TTC549 (cell line): Measurements from ENCODE around the gene THBS1.

ENCODE experiments used
- FAIRE-seq: peaks from 2 replicates; lab custom pipeline; 2012; peaks lifted over from hg19 to GRCh38; lab: Jason Lieb, UNC

Gene THBS1

DNA sequence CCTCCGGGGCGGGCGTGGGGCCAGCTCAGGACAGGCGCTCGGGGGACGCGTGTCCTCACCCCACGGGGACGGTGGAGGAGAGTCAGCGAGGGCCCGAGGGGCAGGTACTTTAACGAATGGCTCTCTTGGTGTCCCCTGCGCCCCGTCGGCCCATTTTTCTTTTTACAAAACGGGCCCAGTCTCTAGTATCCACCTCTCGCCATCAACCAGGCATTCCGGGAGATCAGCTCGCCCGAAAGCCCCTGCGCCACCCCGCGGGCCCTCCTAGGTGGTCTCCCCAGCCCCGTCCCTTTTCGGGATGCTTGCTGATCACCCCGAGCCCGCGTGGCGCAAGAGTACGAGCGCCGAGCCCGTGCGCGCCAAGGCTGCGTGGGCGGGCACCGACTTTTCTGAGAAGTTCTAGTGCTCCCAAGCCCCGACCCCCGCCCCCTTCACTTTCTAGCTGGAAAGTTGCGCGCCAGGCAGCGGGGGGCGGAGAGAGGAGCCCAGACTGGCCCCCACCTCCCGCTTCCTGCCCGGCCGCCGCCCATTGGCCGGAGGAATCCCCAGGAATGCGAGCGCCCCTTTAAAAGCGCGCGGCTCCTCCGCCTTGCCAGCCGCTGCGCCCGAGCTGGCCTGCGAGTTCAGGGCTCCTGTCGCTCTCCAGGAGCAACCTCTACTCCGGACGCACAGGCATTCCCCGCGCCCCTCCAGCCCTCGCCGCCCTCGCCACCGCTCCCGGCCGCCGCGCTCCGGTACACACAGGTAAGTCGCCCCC, at the start of gene THBS1:
TSS of gene THBS1 (plus strand) at position 595 of the 757 bp plus-strand sequence. CDS start 779 bp downstream, outside the sequence.
- no peak for FAIRE-seq

DNA sequence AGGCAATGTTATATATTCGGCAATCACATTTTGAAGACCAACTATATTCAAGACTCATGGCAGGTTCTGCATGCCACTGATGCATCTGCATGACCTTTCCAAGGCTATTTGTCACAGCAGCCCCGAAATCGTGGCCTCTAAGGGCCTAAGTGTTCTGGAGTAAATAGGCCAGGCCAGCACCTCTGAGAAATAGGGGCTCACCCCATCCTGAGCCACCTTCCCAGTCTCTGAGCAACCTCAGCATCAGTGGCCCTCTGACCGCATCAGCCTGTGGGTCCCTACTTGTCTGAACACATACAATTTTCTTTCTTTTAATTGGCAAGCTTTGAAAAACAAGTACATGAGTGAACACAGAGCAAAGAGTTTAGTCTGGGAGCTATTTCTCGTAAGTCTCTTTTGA, 45.9 kb upstream of the THBS1 start:
- no peak for FAIRE-seq

DNA sequence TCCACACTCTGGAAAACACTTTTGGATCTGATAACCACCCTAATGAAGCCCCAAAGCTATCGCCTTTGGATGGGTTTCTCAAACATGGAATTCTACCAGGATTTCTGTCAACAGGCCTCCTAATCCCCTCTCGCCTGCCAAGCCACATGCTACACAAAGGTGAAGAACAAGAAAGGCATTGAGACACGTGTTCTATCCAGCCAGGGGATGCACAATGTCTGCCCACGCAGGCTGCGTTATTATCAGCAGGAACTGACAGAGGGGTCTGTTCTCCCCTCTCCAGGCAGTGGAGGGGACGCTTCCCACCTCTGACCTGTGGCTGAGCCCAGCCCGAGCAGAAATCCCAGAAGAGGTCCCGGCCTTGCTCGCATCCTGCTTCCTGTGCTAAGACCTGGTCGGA, 45.4 kb upstream of the THBS1 start:
- no peak for FAIRE-seq

DNA sequence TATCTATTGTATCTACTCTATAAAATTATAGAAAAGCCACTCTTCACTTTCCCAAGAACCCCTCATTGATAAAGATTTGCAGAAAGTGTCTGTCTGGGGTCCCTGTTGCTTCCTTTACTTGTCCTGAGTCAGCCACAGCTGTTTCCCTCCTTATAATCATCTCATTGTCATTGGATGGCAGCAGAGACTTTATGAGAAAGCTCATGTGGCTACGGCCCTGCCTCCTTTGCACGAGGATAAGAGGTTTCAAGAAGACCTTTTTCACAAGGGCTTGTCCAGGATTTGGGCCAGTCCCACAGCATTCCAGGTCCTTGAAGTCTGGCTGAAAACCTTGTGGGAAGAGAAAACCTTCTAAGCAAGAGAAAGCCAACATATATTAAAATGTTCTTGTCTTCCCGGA, 41.9 kb upstream of the THBS1 start:
- no peak for FAIRE-seq

DNA sequence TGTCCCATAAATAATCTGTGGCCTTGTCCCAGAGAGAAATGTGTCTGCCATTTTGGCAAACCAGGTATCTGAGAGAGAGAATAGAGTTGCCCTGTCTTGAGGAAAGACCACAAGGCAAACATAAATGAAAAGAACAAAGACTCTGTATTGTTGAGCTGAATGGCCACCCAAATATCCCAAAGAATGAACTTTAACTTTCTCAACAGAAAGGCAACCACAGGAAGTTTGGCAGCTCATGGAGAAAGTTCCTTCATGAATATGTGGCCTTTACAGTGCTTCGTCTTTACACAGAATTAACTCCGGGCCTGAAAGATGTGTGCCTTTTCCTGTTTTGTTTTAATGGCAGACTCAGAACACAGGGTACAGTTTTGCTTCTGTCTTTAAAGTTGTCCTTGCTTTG, 41.4 kb upstream of the THBS1 start:
- no peak for FAIRE-seq

DNA sequence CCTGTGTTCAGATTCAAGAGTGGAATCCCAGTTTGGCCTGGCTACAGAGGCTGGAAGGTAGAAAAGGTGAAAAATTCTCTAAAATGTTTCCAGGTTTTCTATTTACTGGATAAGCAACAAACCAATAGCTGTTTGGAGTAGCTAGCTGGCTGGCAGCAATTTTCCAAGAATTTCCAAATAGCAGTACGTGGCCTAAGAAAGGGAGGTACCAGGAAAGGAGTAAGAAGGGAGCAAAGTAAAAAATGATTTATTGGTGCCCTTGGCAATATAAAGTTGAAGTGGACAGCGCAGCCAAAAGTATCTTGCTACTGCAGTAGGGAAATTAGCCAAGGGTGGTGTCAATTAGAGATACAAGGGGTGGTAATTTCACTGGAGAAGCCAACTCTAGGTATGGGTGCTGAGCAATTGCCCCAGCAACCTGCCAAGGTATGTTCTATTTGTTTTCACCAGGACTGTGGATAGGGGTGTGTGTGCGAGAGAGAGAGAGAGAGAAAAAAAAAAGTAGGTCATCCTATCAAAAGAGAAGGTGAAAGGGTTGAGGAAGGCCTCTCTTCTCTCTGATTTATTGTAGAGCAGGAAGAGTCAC, 40.8 kb upstream of the THBS1 start:
- FAIRE-seq: no peak

DNA sequence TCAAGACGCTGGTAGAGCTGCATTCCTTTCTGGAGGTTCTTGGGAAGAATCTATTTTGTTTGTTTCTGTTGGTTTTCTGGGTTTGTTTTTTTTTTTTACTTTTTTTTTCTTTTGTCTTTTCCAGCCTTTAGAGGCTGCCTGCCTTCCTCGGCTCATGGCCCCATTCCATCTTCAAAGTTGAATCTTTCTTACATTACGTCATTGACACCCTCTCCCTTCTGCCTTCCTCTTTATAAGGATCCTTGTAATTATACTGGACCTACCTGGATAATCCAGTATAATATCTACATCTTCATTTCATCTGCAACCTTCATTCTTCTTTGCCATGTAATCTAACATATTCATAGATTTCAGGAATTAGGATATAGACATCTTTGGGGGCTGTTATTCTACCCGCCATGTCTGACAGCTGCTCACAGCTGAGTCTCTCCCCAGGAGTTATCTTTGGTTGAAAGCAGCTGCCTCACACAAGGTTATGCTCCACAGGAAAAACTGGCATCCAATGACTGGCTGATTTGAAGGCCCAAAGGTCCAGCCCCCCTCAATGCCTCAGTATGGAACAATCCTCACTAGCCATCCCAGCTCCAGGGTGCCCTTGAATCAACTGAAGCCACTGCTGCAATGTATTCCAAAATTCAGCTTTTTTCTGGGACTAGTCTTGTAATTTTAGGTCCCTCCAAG, 38.4 kb upstream of the THBS1 start:
- no peak for FAIRE-seq

DNA sequence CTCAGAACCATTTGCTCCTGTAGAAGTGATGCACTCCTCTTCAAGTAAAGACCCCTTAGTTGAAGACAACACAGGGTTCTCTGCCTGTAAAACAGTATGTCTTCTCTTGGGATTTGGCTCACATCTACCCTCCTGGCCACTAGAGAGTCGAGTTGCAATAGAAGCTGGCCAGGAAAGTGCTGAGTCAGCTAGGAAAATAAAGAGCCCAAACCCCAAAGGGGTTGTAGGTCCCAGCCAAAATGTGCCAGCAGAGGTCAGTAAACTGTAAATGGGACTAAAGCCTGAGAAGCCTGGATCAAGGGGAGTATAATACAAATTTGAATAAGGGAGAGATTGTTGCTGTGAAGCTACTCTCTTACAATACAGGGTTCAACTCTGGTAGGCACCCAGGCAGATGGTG, 37.2 kb upstream of the THBS1 start:
- FAIRE-seq: no peak

DNA sequence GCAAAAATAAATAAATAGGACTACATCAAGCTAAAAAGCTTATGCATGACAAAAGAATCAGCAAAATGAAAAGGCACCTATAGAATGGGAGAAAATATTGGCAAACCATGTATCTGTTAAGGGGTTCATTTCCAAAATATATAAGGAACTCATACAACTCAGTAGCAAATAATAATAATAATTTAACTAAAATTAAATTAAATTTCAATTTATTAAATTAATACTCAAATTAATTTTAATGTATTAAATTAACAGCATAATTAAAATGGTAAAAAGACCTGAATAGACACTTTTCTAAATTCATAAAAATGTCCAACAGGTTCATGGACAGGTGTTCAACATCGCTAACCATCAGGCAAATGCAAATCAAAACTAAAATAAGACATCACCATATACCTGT, 34.0 kb upstream of the THBS1 start:
- no peak for FAIRE-seq

DNA sequence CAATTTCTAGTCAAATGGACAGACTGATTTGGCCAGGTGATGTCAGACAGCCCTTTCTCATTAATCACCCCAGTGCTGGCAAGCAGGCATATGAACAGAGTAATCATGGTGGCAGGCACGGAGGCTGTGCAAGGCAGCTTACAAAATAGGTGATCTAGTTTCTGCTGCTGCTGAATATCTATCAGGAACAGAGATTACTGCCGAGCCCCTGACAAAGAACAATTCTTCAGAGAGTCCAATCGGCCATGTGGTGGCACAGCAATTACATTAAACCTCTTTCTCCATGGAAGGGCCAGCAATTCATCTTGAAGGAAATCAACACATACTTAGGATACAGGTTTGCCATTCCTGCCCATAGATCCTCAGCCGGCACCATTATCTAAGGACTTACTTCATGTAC, 32.3 kb upstream of the THBS1 start:
- FAIRE-seq: no peak

DNA sequence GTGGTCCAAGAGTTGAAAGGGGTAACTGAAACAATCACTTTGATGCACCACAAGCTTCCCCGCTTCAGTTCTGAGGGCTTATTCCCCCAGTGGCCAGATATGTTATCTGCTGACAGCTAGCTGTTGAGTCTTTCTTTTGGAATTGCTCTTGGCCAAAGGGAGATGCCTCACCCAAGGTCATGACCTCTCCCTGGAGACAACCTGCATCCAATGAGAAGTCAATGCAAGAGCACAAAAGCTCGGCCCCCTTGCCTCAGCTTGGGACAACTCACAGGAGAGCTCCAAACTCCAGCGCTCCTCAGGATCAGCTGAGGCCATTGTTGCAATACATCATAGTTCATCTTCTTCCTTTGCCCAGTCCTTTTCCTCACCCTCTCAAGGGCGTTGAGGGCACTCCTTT, 31.0 kb upstream of the THBS1 start:
- no peak for FAIRE-seq

DNA sequence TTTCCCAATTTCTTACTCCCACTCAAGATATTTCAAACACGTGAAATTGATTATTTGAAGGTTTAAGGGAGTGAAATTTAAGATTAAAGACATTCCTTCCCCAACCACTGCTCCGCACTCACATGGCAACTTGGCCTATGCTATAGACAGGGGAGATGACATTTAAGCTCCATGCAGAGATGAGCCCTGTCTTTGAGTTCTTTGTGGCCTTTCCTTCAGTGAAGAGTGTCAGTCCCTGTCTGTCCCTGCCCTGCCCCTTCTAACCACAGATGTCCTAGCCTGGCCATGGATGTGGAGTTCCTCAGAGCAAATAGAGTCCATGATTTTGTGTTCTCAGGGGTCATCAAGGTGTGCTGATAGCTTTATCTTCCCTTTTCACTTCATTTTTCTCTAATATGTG, 29.4 kb upstream of the THBS1 start:
- no peak for FAIRE-seq

DNA sequence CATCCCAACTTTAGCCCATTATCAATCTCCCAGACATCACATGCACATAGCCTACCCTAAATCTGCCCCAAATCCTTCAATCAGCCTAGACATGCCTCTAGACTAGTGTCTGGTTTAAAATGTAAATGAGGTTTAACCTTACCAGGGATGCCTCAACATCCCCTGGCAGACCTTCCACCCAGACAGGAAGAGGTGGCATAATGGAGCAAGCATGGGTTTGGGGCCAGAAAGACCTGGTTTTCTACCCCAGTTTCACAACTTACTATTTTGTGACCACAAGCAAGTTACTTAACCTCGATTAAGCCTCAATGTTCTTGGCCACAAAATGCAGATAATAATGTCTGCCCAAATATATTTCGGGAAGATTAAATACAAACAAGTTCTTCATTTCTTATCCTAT, 28.3 kb upstream of the THBS1 start:
- FAIRE-seq: no peak

DNA sequence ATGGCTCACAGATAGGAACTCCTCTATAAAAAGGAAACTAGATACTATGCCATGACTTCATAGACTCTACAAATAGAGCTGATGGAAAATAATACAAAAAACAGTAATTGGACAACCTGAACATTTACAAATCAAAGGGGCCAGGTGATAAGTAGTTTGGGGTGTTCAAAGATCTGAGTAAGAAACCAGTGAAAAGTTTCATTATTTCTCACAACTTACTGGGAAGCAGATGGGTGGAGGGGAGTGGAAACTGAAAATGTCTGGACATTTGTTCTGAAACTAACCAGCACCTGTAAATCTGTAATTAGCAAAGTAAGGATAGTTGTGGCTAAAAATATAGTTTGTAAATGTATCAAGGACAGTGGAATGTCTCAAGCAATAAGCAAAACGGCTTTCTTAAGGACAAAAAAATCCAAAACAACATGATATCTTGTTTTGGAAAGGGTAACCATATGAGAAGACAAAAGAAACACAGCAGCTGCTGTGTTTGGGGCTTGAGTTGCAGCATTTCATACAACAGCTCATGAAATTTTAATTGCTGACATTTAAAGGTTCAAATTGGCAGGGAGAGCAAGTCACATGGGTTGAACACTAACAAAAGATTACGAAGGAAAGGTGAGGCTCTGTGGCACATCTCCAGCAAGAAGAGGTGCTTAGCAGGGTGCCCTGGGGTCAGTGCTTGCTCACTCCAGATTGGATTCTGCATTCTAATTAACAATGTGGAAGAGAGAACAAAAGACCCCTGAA, 26.8 kb upstream of the THBS1 start:
- no peak for FAIRE-seq

DNA sequence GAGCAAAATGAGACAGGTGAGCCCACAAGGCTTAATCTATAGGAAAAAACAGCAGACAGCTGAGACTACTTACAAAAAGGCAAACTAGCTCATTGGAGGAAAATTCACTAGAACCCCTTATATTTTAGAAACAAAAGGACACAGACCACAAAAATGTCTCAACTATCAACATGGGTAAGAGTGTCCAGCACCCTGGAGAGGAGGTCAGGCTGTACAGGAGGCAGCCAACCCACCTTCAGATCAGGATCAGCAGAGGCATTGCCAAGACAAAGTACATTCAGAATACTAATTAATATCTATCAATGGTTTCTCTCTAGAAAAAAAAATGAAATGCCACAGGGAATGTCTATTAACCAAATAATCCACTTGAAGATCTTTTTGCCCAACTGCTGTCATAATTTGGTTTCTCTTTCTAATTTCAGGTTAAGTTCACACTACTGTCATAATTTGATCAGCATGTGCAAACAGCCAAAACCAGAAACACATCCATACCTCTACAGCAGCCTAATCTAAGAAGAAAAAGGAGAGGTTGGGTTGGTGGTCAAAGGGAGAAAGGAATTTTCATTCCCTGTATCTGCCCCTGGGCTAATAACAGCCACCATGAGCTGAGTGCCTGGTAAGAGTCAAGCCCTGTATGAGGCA, 26.0 kb upstream of the THBS1 start:
- no peak for FAIRE-seq

DNA sequence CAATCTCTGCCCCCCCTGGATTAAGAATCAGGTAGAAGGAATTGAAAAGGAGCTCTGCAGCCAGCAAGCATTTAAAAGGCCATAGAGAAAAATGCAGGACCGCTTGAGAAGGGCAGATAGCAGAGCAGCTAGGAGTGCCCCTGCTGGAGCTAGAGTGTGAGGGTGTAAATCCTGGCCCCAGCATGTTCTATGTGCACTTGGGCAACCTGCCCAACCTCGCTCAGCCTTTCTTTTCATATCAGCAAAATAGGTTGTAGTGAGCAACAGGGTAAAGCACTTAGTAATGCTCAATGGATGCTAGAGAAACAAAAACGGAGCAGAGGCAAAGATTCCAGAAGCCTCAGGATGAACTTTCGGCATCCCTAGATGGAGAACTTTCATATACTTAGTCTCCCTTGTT, 25.0 kb upstream of the THBS1 start:
- FAIRE-seq: no peak

DNA sequence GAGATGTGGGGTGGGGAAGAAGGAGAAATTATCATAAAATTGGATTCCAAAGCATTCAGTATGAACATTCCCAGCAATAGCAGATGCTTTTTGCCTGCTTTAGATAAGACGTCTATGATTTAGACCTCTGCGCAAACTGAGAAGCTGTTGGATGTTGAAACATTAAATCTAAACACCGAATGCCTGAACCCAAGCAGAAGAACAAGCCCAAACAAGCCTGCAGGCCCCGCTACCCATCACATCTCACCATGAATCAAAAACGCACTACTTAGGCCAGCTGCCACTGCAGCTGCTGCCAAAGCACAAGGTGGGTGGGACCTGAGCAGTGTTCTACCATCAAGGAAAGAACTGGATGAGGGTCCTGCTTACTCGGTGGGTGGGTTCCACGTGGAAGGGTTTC, 24.4 kb upstream of the THBS1 start:
- FAIRE-seq: no peak

DNA sequence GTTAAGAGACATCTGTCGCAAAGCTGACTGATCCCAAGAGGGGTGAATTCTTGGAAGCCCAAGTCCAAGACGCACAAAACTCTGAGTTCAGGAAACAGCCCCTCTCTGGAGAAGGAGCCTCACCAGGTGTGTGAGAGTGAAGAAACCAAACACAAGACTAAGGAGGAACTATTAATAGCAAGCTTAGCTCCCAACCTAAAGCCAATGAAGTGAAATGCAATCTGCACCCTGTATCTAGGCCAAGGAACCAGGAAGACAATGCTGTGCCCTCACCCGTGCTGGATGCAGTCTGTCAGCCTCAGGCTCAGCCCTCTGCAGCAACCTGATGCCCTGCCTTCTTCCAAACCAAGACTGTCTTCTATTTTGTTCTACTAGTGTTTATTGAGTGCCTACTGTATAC, 22.5 kb upstream of the THBS1 start:
- no peak for FAIRE-seq

DNA sequence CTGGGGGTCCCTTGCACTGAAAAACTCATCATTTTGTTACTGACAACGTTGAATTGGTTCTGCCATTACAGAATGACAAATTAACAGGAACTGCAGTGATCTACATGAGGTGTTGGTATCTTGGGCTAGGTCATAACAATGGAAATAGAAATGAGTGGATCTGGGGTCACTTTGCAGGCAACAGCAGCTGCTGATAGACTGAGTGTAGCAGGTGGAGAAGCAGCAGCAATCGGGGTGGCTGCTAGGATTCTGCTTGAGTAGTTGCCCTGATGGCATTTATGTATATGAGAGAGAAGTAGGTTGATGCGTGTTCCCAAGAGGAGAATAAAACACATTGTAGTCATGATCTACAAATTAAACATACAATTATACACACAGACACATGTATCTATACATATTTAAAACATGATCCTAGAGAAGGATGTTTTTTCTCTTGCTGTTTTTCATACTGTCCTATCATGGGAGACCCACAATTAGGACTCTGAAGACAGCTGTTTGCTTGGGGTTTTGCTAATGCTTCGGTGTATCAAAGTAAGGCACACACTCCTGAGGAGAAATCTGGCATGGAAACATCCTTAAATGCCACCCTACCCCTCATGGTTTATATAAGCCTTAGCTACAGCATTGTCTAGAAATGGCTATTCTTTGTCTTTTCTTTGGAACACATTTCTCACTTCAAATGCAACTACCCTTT, 15.8 kb upstream of the THBS1 start:
- no peak for FAIRE-seq

DNA sequence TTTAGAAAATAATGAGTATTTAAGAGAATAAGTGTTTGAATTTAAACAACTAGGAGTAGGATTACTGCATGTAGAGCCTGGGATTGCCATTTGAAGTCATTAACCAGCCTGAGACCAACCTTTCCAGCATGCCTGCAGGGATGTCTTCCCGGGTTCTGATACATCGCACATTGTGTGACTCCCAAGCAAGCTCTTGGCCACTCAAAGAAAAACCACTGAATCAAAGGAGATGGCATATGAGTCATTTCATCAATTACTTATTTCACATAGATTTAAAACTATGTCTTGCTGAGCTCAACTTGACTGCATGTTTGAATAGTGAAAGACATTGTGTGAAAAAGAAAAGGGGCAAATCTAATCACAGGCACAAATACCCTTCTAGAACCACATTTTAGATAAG, 15.0 kb upstream of the THBS1 start:
- FAIRE-seq: no peak

DNA sequence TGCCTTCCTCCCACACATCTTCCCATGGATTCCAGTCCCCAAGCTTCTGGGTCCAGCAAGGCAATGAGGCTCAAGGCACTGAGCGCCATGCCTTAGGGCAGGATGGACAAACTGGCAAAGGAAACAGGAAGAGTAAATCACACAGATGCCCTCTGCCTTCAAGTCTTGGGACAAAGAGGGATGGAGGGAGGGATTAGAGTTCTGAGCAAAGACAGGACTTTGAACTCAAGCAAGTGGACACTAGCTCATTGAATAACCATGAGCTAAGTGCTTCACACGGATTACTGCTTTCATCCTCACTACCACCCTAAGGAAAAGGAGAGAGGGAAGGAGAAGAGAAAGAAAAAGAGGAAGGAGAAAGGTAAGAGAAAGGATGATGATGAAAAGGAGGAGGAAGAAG, 7.6 kb upstream of the THBS1 start:
- FAIRE-seq: no peak

DNA sequence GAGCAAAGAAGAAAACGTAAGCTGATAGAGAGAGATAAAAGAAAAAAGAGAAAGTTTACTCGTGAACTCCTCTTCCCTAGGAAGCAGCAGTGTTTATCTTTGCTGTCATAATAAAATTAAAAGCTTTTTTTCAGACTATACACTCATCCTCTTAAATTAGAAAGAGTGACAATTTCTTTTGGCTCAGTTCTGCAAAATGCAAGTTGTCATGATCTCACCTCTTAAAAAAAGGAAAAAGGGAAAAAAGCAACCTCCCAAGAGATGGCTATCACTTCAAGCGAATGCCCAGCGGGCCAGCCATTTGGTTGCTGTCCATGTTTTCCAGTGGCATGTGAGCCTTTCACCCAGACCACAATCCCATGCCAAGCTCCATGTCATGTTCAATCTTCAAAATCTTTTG, 7.0 kb upstream of the THBS1 start:
- FAIRE-seq: no peak
